WTC11 (cell line): ENCODE measurements around the gene ILKAP. TPM values are rescaled to one million over a fixed set of nuclear protein-coding genes. Genes with fewer than 3 reads are reported as not detected.

Source experiments
- ATAC-seq: fragments of 200-7000 bp; cut with Tn5 transposase; 2 replicates; pipeline ENCODE4 v1.10.0; 2021; ENCODE audit warnings: mild to moderate bottlenecking, moderate library complexity
- CTCF ChIA-PET: fragments of 300-600 bp; sonication (Branson Sonifier 250); formaldehyde crosslinking; loops from one replicate; lab custom pipeline; 2021; ENCODE audit warnings: antibody characterized with exemption; lab: Charles Lee
- POLR2A ChIA-PET: fragments of 350-600 bp; sonication (Branson Sonifier 250); formaldehyde crosslinking; loops from one replicate; lab custom pipeline; 2021; ENCODE audit warnings: antibody characterized with exemption; lab: Charles Lee
- DNase-seq: peaks from one replicate; pipeline ENCODE4 v3.0.0; 2021; ENCODE audit warnings: low spot score
- H3K27ac Mint-ChIP-seq: 2 replicates; pipeline ENCODE4 v1.8.0; 2021; ENCODE audit warnings: mixed read lengths
- H3K27me3 Mint-ChIP-seq: 2 replicates; pipeline ENCODE4 v1.8.0; 2021; ENCODE audit warnings: low read depth, mild to moderate bottlenecking, moderate library complexity, mixed read lengths
- H3K36me3 Mint-ChIP-seq: 2 replicates; pipeline ENCODE4 v1.8.0; 2021; ENCODE audit warnings: mixed read lengths
- H3K4me1 Mint-ChIP-seq: 2 replicates; pipeline ENCODE4 v1.8.0; 2022; ENCODE audit warnings: mixed read lengths
- H3K4me3 Mint-ChIP-seq: 2 replicates; pipeline ENCODE4 v1.8.0; 2021; ENCODE audit warnings: mild to moderate bottlenecking, moderate library complexity, mixed read lengths
- H3K9me3 Mint-ChIP-seq: 2 replicates; pipeline ENCODE4 v1.8.0; 2021; ENCODE audit warnings: mixed read lengths
- ARID4B ChIP-seq: sonication (generic); formaldehyde crosslinking; IDR thresholded peaks from 2 replicates; pipeline ENCODE4 v1.8.0; 2023; ENCODE audit warnings: missing genetic modification reagents, mild to moderate bottlenecking, borderline replicate concordance
- CREM ChIP-seq: sonication (generic); formaldehyde crosslinking; IDR thresholded peaks from 2 replicates; pipeline ENCODE4 v1.8.1; 2022; ENCODE audit warnings: mild to moderate bottlenecking, missing genetic modification reagents, moderate library complexity
- GABPB1 ChIP-seq: sonication (generic); formaldehyde crosslinking; IDR thresholded peaks from 2 replicates; pipeline ENCODE4 v1.8.1; 2023; ENCODE audit warnings: mild to moderate bottlenecking, missing genetic modification reagents
- GRHL2 ChIP-seq: fragments of 250-450 bp; sonication (Bioruptor Pico); IDR thresholded peaks from 2 replicates; pipeline ENCODE4 v1.8.0; 2022; ENCODE audit warnings: mild to moderate bottlenecking, moderate library complexity; ENCODE audit not compliant: insufficient replicate concordance, severe bottlenecking
- OVOL2 ChIP-seq: fragments of 250-450 bp; sonication (Bioruptor Pico); IDR thresholded peaks from 2 replicates; pipeline ENCODE4 v1.9.0; 2021; ENCODE audit warnings: mild to moderate bottlenecking, borderline replicate concordance
- total RNA-seq: library from RNA; stranded (reverse); gene quantifications from 3 replicates; pipeline ENCODE4 v1.2.3, GENCODE V29; 2021
- TF ChIP-seq, protein P1 (sequence below): fragments of 250-450 bp; sonication (Bioruptor Pico); IDR thresholded peaks from 2 replicates; pipeline ENCODE4 v1.9.0; 2021; ENCODE audit warnings: mild to moderate bottlenecking, borderline replicate concordance
- TF ChIP-seq, protein P2 (sequence below): sonication (generic); formaldehyde crosslinking; IDR thresholded peaks from 2 replicates; pipeline ENCODE4 v1.8.1; 2023; ENCODE audit warnings: mild to moderate bottlenecking, moderate library complexity, missing genetic modification reagents
- TF ChIP-seq, protein P3 (sequence below): fragments of 250-450 bp; sonication (Bioruptor Pico); IDR thresholded peaks from 2 replicates; pipeline ENCODE4 v1.9.0; 2021; ENCODE audit warnings: mild to moderate bottlenecking
- TF ChIP-seq, protein P4 (sequence below): fragments of 200-600 bp; IDR thresholded peaks from 2 replicates; pipeline ENCODE4 v1.8.0; 2022; ENCODE audit warnings: antibody characterized with exemption

The ILKAP gene
- total RNA-seq, 1 experiment from 2014 or later, result 32.7 TPM

- Mint-ChIP-seq H3K4me3 (no peak overlapping the region), H3K9me3 (peaks cover 8% of the 10 kb centered on the region), H3K27ac (no peak overlapping the region), H3K4me1 (peaks cover 14% of the 10 kb centered on the region), H3K27me3 (peaks cover 13% of the 10 kb centered on the region), H3K36me3 (no peaks in the 10 kb centered on the region)
- POLR2A ChIA-PET, result no interaction called here
- CTCF ChIA-PET, result interaction anchor here (0.7 to 5.8 kb wide), 2 partner anchors 15 to 109 kb away, joined by 3 to 36 read pairs; no protein-coding TSS in a partner anchor
- TF ChIP-seq, protein P1, sequence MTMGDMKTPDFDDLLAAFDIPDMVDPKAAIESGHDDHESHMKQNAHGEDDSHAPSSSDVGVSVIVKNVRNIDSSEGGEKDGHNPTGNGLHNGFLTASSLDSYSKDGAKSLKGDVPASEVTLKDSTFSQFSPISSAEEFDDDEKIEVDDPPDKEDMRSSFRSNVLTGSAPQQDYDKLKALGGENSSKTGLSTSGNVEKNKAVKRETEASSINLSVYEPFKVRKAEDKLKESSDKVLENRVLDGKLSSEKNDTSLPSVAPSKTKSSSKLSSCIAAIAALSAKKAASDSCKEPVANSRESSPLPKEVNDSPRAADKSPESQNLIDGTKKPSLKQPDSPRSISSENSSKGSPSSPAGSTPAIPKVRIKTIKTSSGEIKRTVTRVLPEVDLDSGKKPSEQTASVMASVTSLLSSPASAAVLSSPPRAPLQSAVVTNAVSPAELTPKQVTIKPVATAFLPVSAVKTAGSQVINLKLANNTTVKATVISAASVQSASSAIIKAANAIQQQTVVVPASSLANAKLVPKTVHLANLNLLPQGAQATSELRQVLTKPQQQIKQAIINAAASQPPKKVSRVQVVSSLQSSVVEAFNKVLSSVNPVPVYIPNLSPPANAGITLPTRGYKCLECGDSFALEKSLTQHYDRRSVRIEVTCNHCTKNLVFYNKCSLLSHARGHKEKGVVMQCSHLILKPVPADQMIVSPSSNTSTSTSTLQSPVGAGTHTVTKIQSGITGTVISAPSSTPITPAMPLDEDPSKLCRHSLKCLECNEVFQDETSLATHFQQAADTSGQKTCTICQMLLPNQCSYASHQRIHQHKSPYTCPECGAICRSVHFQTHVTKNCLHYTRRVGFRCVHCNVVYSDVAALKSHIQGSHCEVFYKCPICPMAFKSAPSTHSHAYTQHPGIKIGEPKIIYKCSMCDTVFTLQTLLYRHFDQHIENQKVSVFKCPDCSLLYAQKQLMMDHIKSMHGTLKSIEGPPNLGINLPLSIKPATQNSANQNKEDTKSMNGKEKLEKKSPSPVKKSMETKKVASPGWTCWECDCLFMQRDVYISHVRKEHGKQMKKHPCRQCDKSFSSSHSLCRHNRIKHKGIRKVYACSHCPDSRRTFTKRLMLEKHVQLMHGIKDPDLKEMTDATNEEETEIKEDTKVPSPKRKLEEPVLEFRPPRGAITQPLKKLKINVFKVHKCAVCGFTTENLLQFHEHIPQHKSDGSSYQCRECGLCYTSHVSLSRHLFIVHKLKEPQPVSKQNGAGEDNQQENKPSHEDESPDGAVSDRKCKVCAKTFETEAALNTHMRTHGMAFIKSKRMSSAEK (CRISPR knock-in tag), result no peak
- no peak for TF ChIP-seq GABPB1 (CRISPR knock-in tag)
- no peak for TF ChIP-seq GRHL2 (CRISPR knock-in tag)
- TF ChIP-seq CREM, result no peak
- TF ChIP-seq, protein P2, sequence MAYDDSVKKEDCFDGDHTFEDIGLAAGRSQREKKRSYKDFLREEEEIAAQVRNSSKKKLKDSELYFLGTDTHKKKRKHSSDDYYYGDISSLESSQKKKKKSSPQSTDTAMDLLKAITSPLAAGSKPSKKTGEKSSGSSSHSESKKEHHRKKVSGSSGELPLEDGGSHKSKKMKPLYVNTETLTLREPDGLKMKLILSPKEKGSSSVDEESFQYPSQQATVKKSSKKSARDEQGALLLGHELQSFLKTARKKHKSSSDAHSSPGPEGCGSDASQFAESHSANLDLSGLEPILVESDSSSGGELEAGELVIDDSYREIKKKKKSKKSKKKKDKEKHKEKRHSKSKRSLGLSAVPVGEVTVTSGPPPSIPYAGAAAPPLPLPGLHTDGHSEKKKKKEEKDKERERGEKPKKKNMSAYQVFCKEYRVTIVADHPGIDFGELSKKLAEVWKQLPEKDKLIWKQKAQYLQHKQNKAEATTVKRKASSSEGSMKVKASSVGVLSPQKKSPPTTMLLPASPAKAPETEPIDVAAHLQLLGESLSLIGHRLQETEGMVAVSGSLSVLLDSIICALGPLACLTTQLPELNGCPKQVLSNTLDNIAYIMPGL (CRISPR knock-in tag), result no peak
- no peak for TF ChIP-seq OVOL2 (CRISPR knock-in tag)
- TF ChIP-seq ARID4B (CRISPR knock-in tag), result no peak
- ATAC-seq (no peak), DNase-seq (no peak)
Observed at GRCh38 chr2:238154570-238154969, 48.9 kb downstream of the ILKAP start.

GRCh38 chr2:238152771-238153688 is 50.5 kb downstream of the ILKAP start:
- CTCF ChIA-PET, result interaction anchor here (0.5 to 5.8 kb wide), 6 partner anchors 10 to 277 kb away, joined by 3 to 36 read pairs (median 6); no protein-coding TSS in a partner anchor
- no peaks in the 10 kb centered on the region for H3K36me3 Mint-ChIP-seq

More at GRCh38 chr2:238152771-238153688, 50.5 kb downstream of the ILKAP start:
- POLR2A ChIA-PET, result interaction anchor here (0.6 kb wide), 1 partner anchor 218 kb away, joined by 3 read pairs; no protein-coding TSS in a partner anchor
- Mint-ChIP-seq H3K27me3 (peaks cover 8% of the 10 kb centered on the region), H3K4me1 (0 out of 2 replicates have a peak, but pooled peaks cover 10% of the 10 kb centered on the region), H3K4me3 (no peak overlapping the region), H3K9me3 (peaks cover 8% of the 10 kb centered on the region), H3K27ac (no peak overlapping the region)
- ATAC-seq, result no peak
- TF ChIP-seq, protein P3, sequence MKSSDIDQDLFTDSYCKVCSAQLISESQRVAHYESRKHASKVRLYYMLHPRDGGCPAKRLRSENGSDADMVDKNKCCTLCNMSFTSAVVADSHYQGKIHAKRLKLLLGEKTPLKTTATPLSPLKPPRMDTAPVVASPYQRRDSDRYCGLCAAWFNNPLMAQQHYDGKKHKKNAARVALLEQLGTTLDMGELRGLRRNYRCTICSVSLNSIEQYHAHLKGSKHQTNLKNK (CRISPR knock-in tag), result no peak
- TF ChIP-seq, protein P4, sequence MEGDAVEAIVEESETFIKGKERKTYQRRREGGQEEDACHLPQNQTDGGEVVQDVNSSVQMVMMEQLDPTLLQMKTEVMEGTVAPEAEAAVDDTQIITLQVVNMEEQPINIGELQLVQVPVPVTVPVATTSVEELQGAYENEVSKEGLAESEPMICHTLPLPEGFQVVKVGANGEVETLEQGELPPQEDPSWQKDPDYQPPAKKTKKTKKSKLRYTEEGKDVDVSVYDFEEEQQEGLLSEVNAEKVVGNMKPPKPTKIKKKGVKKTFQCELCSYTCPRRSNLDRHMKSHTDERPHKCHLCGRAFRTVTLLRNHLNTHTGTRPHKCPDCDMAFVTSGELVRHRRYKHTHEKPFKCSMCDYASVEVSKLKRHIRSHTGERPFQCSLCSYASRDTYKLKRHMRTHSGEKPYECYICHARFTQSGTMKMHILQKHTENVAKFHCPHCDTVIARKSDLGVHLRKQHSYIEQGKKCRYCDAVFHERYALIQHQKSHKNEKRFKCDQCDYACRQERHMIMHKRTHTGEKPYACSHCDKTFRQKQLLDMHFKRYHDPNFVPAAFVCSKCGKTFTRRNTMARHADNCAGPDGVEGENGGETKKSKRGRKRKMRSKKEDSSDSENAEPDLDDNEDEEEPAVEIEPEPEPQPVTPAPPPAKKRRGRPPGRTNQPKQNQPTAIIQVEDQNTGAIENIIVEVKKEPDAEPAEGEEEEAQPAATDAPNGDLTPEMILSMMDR, result peak; percentile 32; the same call in 1 of the 2 replicates
- peak; percentile 64 for DNase-seq
